Right forelimb (tissue), 1 donor: ENCODE results near the gene TYROBP.
"Not testable (repeated sequence)": the region's sequence is repeated elsewhere in the genome, so short reads cannot be mapped to it uniquely, and the experiment has no call there.

ENCODE experiments used
- DNase-seq: peaks from one replicate; pipeline ENCODE4 v3.0.0-alpha.2; 2018

Gene TYROBP

DNA sequence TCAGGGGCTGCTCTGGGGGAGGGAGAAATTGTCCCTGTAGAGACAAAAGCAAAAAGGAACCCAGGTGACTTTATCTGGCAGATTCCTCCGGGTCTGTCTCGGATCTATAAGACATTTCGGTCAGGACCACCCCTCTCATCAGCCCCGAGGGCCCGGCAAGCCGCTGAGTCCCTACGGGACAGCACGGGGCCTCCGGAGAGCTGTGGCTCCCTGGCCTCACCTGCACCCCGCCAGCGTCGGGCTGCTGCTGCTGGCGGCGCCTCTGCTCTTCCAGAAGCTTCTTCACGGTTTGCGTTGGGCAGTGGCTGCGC is 9.6 kb downstream of the TYROBP start:
- DNase-seq: no peak

DNA sequence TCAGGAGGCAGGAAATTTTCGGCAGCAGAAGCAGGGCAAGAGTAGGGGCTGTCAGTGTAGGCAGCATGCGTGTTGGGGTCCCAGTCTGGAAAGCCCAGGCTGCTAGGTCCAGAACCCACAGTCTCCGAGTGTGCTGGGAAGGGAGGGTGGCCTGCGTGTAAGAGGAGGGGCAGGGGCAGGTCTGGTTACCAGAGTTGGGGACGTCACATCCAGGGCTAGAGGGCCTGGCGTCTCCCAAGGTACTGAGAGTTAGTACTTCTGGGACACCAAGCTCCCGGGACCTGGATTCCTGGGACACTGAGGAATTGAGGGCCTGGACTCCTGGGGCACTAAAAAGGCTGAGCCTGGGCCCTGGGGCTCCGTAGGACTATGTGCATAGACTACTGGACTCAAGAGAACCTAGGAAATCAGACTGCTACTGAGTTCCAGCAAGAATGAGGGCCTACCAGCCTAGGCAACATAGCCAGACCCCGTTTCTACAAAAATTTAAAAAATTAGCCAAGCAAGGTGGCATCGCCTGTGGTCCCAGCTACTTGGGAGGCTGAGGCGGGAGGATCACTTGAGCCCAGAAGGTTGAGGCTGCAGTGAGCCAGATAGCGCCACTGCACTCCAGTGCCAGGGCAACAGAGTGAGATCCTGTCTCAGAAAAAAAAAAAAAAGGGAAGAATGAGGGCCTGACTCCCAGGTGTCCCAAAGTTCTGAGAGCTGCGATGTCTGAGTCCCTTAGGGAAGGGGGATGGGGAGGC is 10.2 kb downstream of the TYROBP start:
- DNase-seq: no peak

DNA sequence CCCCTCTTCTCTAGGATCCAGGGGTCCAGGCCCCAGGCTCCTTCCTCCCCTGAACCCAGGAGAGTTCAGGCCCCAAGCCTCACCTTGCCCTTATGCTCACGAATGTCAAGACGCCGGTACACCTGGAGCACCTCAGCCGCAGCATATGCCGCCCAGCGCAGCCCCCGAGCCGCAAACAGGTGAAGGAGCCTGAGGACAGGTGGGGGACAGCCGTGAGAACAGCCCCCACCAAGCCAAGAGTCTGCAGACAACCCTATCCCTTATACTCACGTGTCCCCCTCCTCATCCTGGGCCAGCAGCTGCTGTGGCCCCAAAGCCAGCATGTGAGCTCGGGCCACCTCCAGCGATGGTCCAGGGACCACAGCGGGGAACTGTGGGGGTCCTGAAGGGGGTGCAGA is 11.5 kb downstream of the TYROBP start:
- no peak for DNase-seq

DNA sequence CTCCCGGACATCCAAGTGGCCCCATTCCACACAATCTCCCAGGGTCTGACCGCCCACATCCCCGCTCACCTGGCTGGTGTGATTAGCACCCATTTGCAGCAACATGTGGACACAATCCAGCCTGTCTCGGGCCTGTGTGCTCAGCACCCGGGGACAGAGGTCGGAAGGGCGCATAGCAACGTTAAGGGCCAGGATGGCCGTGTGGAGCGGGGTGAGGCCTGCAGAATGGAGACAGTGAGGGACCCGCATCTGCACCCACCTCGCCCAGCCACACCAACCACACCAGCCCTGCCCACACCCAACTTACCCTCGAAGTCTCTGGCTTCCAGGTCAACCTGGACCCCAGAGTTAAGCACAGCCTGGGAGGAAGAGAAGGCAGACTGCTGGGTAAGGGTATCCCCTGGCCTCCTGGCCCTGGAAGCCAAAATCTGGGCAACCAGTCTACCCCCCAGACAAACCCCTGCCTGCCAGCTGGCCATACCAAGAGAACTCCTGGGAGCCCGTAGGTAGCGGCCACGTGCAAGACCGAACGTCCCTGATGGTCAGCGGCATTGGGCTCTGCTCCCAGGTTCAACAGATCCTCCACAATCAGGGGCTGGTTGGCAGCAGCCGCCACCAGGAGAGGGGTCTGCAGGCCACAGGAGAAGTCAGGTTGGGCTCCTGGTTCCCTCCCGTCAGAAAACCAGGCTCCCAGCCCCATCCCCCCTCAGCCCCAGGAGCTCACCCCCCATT is 12.0 kb downstream of the TYROBP start:
- DNase-seq: no peak

DNA sequence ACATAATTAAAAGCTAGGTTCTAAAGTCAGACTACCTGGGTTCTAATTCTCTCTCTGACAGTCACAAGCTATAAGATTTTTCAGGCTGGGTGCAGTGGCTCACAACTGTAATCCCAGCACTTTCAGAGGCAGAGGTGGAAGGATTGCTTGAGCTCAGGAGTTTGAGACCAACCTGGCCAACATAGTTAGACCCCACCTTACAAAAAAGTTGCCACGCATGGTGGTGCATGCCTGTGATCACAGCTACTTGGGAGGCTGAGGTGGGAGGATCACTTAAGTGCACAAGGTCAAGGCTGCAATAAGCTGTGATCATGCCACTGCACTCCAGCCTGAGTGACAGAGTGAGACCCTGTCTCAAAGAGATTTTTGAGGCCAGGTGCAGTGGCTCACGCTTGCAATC is 13.8 kb downstream of the TYROBP start:
- no peak for DNase-seq

DNA sequence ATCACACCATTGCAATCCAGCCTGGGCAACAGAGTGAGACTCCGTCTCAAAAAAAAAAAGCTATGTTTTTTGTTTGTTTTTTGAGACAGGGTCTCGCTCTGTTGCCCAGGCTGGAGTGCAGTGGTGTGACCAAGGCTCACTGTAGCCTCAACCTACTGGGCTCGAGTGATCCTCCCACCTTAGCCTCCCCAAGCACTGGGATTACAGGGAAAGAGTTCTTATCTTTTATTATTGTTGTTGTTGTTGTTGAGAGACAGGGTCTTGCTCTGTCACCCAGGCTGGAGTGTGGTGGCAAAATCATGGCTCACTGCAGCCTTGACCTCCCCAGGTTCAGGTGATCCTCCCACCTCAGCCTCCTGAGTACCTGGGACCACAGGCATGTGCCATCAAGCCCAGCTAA is 16.3 kb downstream of the TYROBP start:
- not testable (repeated sequence) for DNase-seq

DNA sequence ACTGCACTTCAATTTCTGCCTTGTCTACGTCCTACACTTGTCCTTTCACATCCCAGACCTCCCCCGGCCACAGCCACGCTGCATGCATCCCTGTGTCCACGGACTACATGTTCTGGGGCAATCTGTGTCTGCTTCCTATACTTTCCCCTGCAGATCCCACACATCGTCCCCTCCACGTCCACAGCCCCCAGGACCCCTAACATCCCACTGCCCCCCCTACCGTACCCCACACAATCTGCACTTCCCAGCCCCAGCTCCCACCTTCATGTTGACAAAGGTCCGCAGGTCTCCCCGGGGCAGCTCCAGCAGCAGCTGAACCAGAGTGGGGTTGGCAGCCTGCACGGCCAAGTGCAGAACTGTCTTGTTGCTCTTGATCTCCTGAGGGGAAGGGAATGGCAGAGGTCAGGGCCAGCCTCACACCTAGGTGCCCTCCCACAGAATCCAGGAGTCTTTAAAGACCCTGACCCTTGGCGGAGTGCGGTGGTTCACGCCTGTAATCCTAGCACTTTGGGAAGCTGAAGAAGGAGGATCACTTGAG is 17.9 kb downstream of the TYROBP start:
- DNase-seq: no peak

DNA sequence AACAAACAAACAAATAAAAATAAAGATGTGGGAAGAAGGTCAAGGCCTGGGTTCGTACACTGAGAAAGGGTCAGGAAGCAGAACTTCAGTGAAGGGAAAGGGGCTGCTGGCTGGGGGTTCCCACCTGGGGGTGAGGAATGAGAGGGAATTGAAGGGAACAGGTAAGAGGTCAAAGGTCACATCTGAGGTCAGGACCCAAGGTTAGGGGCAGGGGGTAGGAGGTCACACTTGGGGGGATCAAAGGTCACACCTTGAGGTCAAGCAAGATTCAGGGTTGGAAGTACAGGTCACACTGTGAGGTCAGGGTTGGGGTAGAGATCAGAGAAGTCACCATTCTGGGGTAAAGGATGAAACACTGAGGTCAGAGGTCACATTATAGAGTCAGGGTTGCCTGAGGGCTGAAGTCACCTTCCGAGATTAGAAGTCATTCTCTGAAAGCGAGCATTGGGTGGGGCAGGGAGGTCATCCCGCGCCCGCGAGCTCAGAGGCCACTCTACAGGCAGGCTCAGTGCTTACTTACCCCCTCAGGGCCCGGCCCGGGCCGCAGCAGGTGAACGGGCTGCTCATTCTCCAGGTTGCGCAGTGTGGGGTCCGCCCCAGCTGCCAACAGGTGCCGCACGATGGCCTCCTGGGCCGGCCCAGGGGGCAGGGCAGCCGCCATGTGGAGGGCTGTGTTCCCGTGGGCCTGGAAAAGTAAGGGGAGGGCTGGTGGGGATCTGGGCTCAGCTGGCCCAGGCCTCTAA is 18.6 kb downstream of the TYROBP start:
- no peak for DNase-seq

DNA sequence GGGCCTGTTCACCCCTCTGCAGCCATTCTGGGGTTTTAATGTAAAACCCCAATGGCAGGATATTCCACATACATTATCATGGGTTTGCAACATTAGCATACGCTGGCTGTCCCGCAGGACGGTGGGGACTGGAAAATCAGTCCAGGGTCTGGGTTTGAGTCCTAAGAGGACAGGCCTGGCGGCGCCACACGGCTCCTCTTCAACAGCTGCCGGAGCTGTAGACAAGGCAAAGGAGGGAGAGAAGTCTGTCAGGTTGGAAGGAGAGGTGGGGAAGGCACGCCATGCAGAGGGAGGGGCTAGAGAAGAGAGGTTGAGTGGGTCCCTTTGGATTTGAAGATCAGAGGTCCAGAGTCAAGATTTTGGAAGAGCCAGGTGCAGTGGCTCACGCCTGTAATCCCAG is 19.7 kb downstream of the TYROBP start:
- DNase-seq: no peak

DNA sequence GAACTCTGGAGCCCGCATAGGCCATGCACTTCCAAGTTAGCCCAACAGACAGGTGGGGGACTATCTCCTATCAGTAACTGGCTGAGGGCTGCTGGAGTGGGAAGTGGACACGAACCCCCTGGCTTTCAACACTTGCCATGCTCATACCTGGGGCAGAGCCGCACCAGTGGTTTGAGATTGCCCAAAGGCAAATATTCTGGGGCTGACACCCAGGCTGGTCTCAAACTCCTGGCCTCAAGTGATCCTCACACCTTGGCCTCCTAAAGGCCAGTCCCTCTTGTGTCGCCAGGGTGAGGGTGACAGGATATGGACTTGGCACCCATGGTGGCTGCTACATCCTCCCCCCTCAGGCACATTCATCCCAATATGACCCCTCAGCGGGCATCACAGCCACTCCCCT is 20.9 kb downstream of the TYROBP start:
- DNase-seq: no peak

DNA sequence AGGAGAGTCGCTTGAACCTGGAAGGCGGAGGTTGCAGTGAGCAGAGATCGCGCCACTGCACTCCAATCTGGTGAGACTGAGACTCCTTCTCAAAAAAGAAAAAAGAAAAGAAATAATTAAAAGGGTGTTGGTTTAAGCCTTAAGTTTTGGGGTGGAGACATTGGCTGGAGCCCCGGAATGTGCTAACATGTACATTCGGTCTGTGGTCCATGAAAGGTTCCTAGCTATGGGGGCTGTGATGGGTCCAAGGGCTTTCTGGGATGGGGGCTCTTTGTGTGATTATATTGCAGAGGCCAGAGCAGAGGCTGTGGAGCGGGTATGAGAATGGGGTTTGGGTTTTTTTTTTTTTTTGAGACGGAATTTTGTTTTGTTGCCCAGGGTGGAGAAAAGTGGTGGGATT is 22.2 kb downstream of the TYROBP start:
- DNase-seq: no peak

DNA sequence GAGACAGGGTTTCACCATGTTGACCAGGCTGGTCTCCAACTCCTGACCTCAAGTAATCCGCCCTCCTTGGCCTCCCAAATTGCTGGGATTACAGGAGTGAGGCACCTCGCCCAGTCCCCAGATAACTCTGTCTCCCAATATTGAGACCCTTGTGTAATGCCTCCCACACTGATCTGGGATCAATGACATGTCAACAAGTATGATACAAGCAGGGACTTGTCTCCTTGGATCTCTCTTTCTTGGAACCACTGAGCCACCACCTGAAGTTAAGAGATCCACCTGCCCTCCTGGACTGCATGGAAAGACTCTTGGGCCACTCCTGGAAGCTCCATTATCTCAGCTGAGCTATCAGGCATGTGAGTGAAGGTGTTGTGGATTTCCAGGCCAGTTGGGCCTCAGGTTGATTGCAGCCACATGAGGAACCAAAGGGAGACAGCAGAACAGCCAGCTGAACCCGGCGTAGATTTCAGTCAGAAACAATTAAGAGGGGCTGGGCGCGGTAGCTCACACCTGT is 22.8 kb downstream of the TYROBP start:
- no peak for DNase-seq

DNA sequence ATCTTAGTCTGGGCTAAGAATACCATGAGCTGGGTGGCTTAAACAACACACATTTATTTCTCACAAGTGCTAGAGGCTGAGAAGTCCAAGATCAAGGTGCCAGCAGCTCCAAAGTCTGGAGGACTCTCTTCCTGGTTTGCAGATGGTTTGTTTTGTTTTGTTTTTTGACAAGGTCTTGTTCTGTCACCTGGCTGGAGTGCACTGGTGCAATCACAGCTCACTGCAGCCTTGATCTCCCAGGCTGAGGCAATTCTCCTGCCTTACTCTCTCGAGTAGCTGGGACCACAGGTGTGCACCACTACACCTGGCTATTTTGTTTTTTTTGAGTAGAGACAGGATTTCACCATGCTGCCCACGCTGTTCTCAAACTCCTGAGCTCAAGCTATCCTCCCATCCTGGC is 24.2 kb downstream of the TYROBP start:
- no peak for DNase-seq

DNA sequence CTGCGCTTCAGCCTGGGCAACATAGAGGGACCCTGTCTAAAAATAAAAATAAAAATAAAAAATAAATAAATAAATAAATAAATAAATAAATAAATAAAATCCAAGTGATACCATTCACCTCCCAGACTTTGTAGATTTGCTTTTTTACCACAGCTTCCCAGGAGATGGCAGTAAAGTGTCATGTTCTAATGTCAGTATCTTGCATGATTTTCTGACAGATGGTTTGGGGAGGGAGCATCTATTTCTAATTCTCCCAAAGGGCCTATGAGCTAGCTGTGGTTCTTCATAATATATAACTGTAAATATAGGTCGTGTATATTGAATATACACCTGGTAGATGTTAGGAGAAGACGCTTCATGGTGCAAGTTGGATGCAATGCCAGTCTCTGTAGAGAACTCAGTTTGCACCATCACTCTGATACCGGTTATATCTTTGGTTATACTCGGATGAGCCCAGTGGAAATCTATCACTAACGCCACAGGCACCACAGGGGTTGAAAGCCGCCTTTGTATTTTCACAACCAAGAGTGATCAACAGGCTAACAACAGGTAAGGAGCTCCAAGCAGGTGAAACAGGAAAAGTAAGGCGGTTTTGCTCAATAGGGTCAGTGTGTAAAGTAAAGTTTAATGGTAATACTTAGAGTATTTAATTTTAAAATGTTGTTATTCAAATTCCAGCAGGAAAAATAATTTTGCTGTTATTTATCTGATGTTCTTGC is 25.8 kb downstream of the TYROBP start:
- DNase-seq: no peak

DNA sequence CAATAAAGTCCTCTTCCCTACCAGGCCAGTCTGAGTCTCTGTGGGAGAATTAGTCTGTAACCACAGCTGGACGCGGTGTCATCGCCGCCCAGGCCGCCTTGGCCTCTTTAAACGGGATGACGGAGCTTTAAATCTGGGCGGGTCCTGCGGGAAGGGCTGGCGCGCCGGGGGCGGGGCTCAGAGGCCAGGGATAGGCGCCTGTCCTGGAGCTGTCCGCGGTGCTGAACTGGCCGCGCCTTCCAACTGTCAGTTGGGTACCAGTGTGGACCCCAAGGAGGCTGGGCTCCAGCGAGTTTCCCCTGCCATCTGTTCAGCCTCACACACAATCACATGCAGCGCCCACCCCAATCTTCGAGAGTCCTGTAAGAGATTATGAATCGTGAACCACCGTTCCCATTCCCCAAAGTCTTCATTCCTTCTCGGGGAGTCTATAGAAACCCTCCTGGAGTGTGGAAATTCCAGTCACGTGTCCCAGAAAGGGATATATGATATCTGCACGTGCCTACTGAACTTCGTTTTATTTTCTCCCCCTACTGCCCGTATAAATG is 28.3 kb downstream of the TYROBP start:
- DNase-seq: peak; percentile 90

DNA sequence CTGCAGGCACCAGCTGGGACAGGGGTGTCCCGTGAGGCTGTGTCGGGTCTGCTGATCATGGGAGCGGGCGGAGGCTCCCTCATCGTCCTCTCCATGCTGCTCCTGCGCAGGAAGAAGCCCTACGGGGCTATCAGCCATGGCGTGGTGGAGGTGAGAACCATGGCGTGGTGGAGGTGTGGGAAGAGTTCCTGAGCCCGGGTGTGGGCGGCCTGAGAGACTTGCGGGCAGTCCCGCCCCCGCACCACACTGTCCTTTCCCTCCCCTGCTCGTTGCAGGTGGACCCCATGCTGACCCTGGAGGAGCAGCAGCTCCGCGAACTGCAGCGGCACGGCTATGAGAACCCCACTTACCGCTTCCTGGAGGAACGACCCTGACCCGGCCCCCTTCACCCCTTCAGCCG is 29.0 kb downstream of the TYROBP start:
- DNase-seq: no peak

DNA sequence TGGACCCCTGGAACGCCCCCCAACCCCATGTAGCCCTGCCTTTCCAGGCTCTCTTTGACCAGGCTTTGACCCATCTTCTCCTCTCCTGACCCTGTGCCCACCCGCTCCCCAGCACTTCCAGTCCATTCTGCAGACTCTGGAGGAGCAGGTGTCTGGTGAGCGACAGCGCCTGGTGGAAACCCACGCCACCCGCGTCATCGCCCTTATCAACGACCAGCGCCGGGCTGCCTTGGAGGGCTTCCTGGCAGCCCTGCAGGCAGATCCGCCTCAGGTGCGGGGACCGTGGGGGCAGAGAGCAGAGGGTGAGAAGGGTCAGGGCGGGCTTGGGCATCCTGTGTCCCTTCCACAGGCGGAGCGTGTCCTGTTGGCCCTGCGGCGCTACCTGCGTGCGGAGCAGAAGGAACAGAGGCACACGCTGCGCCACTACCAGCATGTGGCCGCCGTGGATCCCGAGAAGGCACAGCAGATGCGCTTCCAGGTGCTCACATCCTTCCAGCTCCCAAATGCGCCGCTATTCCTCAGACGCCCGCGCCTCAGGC is 33.6 kb downstream of the TYROBP start:
- DNase-seq: no peak

DNA sequence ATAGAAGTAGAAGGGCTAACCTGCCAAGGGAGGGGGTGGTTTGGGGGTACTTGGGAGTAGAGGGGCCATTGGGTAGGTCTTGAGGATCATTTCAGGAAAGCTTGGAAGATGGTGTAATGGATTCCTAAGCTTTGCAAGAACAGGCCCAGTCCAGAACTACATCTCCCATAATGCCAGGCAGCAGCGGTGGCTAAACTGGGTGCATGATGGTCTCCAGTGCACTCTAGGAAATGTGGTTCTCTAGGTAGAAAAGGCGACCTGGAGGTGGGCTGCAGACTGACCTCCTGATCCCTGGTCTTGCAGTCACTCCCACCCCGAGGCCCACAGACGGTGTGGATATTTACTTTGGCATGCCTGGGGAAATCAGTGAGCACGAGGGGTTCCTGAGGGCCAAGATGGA is 35.9 kb downstream of the TYROBP start:
- DNase-seq: no peak

DNA sequence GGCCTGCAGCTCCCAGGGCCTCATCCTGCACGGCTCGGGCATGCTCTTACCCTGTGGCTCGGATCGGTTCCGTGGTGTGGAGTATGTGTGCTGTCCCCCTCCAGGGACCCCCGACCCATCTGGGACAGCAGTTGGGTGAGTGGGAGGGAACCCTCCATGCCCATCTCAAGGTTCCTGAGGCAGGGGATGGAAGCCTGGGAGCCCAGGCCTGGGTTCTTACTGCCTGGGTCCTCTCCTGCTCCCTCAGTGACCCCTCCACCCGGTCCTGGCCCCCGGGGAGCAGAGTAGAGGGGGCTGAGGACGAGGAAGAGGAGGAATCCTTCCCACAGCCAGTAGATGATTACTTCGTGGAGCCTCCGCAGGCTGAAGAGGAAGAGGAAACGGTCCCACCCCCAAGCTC is 36.5 kb downstream of the TYROBP start:
- no peak for DNase-seq

DNA sequence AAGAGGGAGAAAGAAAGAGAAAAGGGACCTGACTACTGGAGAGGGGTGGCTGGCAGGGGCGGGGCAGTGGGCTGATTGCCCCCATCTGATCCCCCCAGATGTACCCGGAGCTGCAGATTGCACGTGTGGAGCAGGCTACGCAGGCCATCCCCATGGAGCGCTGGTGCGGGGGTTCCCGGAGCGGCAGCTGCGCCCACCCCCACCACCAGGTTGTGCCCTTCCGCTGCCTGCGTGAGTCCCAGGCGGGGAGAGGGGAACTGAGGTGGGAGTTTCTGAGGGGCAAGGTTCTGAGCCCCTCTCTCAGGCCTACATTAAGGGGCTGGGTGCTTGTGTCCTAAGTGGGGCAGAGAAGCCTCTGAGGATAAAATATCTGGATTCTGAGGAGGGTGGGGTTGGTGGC is 37.3 kb downstream of the TYROBP start:
- no peak for DNase-seq

DNA sequence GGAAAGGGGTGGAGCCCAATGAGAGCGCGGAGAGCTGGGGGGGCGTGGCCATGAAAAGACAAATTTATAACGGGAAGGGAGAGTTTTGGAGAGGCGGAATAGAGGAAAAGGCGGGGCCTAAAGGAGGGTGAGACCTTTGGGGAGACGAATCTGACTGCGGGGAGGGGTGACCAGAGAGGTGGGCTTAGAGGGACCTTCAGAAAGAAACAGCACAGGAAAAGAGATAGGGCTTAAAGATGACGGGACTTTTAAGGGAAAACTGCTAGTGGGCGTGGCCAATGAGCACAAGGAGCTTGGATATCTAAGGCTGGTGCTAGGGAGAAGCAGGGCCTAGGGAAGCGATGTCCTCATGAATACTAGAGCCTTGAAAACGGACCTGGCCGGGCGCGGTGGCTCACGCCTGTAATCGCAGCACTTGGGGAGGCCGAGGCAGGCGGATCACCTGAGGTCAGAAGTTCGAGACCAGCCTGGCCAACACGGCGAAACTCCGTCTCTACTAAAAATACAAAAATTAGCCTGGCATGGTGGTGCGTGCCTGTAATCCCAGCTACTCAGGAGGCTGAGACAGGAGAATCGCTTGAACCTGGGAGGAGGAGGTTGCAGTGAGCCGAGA is 37.9 kb downstream of the TYROBP start:
- DNase-seq: not testable (repeated sequence)
